Neutrophil (primary cell): Measurements from ENCODE around the gene PKDREJ.

Experiments
- H3K27ac ChIP-seq: fragments of 200-600 bp; sonication (generic); 2 replicates; pipeline ENCODE4 v1.5.1; 2016; ENCODE audit warnings: mild to moderate bottlenecking, moderate library complexity
- H3K27me3 ChIP-seq: fragments of 200-600 bp; sonication (generic); 2 replicates; pipeline ENCODE4 v1.6.0; 2016; ENCODE audit warnings: mild to moderate bottlenecking
- H3K36me3 ChIP-seq: fragments of 200-600 bp; sonication (generic); 2 replicates; pipeline ENCODE4 v1.5.1; 2017
- H3K4me1 ChIP-seq, 2 experiments: fragments of 200-600 bp in 1 of 2; sonication (generic) in 1 of 2; 1 replicate in 1 of 2; 2 replicates in 1 of 2; pipeline versions ENCODE4 v1.5.1 to v1.6.1; 2013 to 2016; ENCODE audit warnings: low read depth in 1 of 2, low read length in 1 of 2, mild to moderate bottlenecking in 1 of 2, moderate library complexity in 1 of 2; ENCODE audit not compliant: control insufficient read depth in 1 of 2, insufficient read depth in 1 of 2
- H3K4me3 ChIP-seq, 2 experiments: fragments of 200-600 bp in 1 of 2; sonication (generic) in 1 of 2; 1 replicate in 1 of 2; 2 replicates in 1 of 2; pipeline ENCODE4 v1.5.1; 2013 to 2016; ENCODE audit warnings: low read depth in 1 of 2, low read length in 1 of 2, mild to moderate bottlenecking in 1 of 2, moderate library complexity in 1 of 2
- H3K9me3 ChIP-seq: fragments of 200-600 bp; sonication (generic); 2 replicates; pipeline ENCODE4 v1.5.1; 2016
- CTCF ChIP-seq: fragments of 200-600 bp; sonication (generic); IDR thresholded peaks from 2 replicates; pipeline ENCODE4 v1.5.1; 2016; ENCODE audit warnings: antibody characterized with exemption

PKDREJ gene

GRCh38 chr22:46303347-46303965 lies 40.3 kb upstream of the PKDREJ start:
- Histone ChIP-seq H3K27ac (no peak overlapping the region), H3K9me3 (no peaks in the 10 kb centered on the region), H3K36me3 (peaks cover 30% of the 10 kb centered on the region), H3K4me1 (peaks cover 0 to 11% of the 10 kb centered on the region in 2 experiments), H3K27me3 (no peaks in the 10 kb centered on the region), H3K4me3 (no peak overlapping the region)
- TF ChIP-seq CTCF = no peak

DNA sequence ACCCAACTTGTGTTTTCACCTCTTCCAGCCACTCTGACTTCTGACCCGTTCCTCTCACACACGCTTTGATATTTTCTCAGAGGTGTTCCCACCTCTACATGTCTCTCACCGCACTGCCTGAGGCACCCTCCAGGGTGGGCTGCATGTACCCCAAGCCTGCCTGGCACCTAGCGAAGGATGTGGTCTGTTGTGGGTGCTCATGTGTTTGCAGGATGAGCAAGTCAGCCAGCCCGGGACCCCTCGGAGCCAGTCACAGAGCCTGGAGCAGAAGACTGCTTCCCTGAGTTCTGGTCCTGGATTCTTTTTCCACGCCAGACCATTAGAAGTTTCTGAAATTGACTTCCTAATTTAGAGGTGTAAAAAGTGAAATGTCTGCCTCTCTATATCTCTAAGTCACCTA lies 37.3 kb upstream of the PKDREJ start:
- Histone ChIP-seq H3K27me3 (no peaks in the 10 kb centered on the region), H3K4me3 (no peak overlapping the region), H3K4me1 (peaks cover 17 to 18% of the 10 kb centered on the region in 2 experiments), H3K9me3 (no peaks in the 10 kb centered on the region), H3K36me3 (peaks cover 24% of the 10 kb centered on the region), H3K27ac (no peak overlapping the region)
- TF ChIP-seq CTCF = no peak

GRCh38 chr22:46299101-46299500 lies 36.0 kb upstream of the PKDREJ start:
- H3K4me1 ChIP-seq = peaks cover 23 to 25% of the 10 kb centered on the region in 2 experiments
- no peak overlapping the region for H3K4me3 ChIP-seq

DNA sequence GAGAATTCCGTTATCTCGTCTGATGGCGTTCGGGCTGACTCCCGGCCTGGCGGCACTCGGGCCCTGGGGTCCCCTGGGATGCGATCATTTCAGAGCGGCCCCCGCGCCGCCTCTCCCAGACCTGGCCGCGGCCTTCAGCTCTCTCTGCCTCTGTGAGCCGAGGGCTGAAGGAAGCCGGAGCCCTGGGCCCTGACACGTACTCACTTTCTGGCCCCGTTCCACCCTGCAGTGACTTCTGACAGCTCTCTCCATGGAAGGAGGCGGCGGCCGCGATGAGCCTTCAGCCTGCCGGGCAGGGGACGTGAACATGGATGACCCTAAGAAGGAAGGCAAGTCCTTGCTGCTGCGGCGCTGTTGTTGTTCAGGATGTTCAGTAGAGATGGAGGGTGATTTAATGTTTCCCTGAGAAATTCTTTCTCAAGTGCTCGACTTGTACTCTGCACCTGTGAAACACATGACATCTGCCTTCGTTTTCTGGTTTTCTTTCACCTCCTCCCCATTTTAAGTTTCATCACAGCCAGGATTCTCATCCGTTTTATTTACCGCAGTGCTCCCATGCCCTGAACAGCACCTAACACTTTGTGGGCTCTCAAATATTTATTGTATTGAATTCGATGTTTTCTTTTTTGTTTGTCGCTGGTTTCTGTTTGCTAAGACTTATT lies 34.1 kb upstream of the PKDREJ start:
- Histone ChIP-seq H3K27me3 (no peaks in the 10 kb centered on the region), H3K4me1 (peaks cover 23 to 25% of the 10 kb centered on the region in 2 experiments), H3K4me3 (peak overlapping the region; percentile 65 to 88), H3K27ac (peak overlapping the region; percentile 92), H3K9me3 (no peaks in the 10 kb centered on the region), H3K36me3 (peaks cover 28% of the 10 kb centered on the region)
- TF ChIP-seq CTCF = no peak

More at GRCh38 chr22:46299101-46299500, 36.0 kb upstream of the PKDREJ start:
- H3K36me3 ChIP-seq = peaks cover 15% of the 10 kb centered on the region
- H3K27ac ChIP-seq = no peak overlapping the region
- H3K9me3 ChIP-seq = no peaks in the 10 kb centered on the region
- no peak for TF ChIP-seq CTCF
- no peaks in the 10 kb centered on the region for H3K27me3 ChIP-seq

- Histone ChIP-seq H3K27me3 (no peaks in the 10 kb centered on the region), H3K36me3 (peaks cover 34% of the 10 kb centered on the region), H3K4me3 (peak within 1 kb of the TSS; percentile 65 to 88), H3K4me1 (peaks cover 23 to 25% of the 10 kb centered on the region in 2 experiments), H3K9me3 (no peaks in the 10 kb centered on the region), H3K27ac (peak within 1 kb of the TSS; percentile 92)
- TF ChIP-seq CTCF = no peak
Observed at GRCh38 chr22:46296257-46297150, 33.4 kb upstream of the PKDREJ start, which contains the start of gene GTSE1. TSS of gene GTSE1 (plus strand) at chr22:46296870. CDS start at chr22:46297401, 531 bp downstream.
